AG09309 (cell line): ENCODE measurements around the gene SSBP4.

Source experiments
- DNase-seq: peaks from one replicate; pipeline ENCODE4 v3.0.0-alpha.2; 2010; ENCODE audit warnings: low read depth
- H3K4me3 ChIP-seq: 2 replicates; pipeline ENCODE4 v1.5.1; 2011; ENCODE audit warnings: mild to moderate bottlenecking, low read depth, low read length, moderate library complexity; ENCODE audit not compliant: control insufficient read depth
- TF ChIP-seq, protein P1 (sequence below): IDR thresholded peaks from 2 replicates; pipeline ENCODE4 v1.5.1; 2011; ENCODE audit warnings: mild to moderate bottlenecking, low read depth, low read length, inconsistent platforms; ENCODE audit not compliant: insufficient read depth, control insufficient read depth; ENCODE audit errors: missing control alignments

Gene SSBP4

GRCh38 chr19:18464646-18465045 lies 45.4 kb downstream of the SSBP4 start:
- TF ChIP-seq, protein P1, sequence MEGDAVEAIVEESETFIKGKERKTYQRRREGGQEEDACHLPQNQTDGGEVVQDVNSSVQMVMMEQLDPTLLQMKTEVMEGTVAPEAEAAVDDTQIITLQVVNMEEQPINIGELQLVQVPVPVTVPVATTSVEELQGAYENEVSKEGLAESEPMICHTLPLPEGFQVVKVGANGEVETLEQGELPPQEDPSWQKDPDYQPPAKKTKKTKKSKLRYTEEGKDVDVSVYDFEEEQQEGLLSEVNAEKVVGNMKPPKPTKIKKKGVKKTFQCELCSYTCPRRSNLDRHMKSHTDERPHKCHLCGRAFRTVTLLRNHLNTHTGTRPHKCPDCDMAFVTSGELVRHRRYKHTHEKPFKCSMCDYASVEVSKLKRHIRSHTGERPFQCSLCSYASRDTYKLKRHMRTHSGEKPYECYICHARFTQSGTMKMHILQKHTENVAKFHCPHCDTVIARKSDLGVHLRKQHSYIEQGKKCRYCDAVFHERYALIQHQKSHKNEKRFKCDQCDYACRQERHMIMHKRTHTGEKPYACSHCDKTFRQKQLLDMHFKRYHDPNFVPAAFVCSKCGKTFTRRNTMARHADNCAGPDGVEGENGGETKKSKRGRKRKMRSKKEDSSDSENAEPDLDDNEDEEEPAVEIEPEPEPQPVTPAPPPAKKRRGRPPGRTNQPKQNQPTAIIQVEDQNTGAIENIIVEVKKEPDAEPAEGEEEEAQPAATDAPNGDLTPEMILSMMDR, result no peak
- H3K4me3 ChIP-seq, result no peak overlapping the region
- DNase-seq, result no peak

DNA sequence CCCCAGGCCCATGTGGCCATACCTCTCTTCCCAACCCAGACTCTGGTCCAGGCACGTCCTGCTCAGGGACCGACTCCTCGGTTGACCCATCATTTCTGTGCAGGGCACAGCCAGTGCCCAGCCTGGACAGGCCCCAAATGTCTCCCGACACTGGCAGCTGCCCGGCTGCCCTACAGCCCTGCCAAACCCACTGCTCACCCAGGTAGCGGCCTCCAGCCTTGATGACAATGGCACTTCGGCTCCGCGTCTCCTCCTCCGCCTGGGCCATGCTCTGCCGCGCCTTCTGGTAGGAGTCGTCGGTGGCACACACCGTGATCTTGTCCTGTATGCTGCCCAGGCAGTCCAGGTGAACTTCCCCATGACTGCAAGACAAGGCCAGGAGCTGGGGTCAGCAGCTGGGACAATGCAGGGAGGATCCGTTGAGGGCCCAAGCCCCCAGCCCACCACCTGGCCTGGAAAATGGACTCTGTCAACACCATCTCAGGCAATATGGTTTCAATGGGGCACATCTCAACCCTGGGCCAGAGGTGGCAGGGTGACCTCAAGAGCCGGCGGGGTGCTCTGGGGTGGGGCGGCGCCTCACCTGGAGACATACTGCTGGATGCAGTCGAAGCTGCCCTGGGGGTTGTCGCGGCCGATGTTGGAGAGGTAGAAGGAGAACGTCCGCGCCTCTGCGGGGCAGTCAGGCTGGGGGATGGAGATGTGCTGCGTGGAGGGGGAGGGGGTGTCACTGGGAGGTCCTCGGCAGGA lies 46.2 kb downstream of the SSBP4 start:
- TF ChIP-seq, protein P1, result no peak
- no peak overlapping the region for H3K4me3 ChIP-seq
- DNase-seq, result no peak

DNA sequence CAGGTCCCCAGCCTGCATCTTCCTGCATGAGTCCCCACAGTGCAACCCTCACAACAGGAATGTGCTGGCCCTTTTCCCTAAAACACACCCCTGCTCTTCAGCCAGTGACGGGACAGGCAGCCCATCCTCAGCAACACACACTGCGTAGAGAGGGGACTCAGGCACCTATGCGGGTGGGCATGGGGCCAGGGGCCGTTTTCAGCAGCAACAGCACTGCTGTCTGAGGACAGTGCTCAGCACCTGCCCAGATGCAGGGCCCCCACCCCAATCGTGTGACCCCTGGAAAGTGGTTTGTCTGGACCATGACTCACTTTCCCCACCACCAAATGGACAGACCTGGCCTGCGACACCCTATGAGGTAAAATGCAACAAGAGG lies 46.8 kb downstream of the SSBP4 start:
- no peak for DNase-seq
- TF ChIP-seq, protein P1, result no peak
- no peak overlapping the region for H3K4me3 ChIP-seq

DNA sequence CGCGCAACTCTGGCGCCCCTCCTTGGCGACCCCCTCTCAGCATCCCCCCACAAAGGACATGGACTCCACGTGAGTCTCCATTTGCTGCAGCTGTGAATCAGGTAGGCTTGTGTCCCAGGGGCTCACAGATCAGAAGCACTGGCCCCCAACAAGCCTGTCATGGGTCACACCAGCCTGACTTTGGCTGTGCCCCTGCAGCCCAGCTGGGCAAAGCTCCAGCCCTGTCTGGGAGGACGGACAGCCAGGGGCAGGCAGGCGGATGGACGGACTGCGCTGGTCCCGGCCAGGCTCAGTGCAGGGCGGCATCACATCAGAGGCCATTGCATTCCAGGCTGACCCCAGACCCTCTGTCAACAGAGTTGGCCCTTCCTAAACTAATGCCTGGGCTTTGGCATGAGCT lies 47.2 kb downstream of the SSBP4 start:
- TF ChIP-seq, protein P1, result no peak
- H3K4me3 ChIP-seq, result no peak overlapping the region
- no peak for DNase-seq

GRCh38 chr19:18467978-18468377 lies 48.8 kb downstream of the SSBP4 start:
- TF ChIP-seq, protein P1, result no peak
- H3K4me3 ChIP-seq, result no peak overlapping the region
- no peak for DNase-seq

- TF ChIP-seq, protein P1, result no peak
- no peak for DNase-seq
- no peak overlapping the region for H3K4me3 ChIP-seq
These were observed 49.3 kb downstream of the SSBP4 start for GRCh38 chr19:18468517-18468916.
